Activated naive CD4-positive, alpha-beta T cell treated with anti-CD3 and anti-CD28 coated beads, Interleukin-2, amount 50 U/mL, for 24 hours (primary cell): ENCODE measurements around the gene TTLL5.

Experiments used
- H3K27ac Mint-ChIP-seq: one replicate; pipeline ENCODE4 v1.8.0; 2021; ENCODE audit warnings: mild to moderate bottlenecking, mixed read lengths
- H3K27me3 Mint-ChIP-seq: one replicate; pipeline ENCODE4 v1.8.0; 2021; ENCODE audit warnings: mixed read lengths
- H3K36me3 Mint-ChIP-seq: one replicate; pipeline ENCODE4 v1.8.0; 2021; ENCODE audit warnings: mixed read lengths
- H3K4me1 Mint-ChIP-seq: one replicate; pipeline ENCODE4 v1.8.0; 2021; ENCODE audit warnings: mixed read lengths
- H3K4me3 Mint-ChIP-seq: one replicate; pipeline ENCODE4 v1.8.0; 2021; ENCODE audit warnings: mild to moderate bottlenecking, mixed read lengths
- H3K9me3 Mint-ChIP-seq: one replicate; pipeline ENCODE4 v1.8.0; 2021; ENCODE audit warnings: mixed read lengths

The TTLL5 gene

GRCh38 chr14:75660630-75661498 is at the start of gene TTLL5, which contains the start of gene ERG28:
TSS of gene TTLL5 (plus strand) at chr14:75661246. CDS start at chr14:75663150, 1,904 bp downstream.
TSS of gene ERG28 (minus strand) at chr14:75660876. CDS start at chr14:75657502, 3,374 bp downstream.
- Mint-ChIP-seq H3K27ac (peak within 1 kb of the TSS; percentile 100), H3K4me1 (peaks cover 30% of the 10 kb centered on the region), H3K9me3 (no peaks in the 10 kb centered on the region), H3K27me3 (no peaks in the 10 kb centered on the region), H3K36me3 (peaks cover 5% of the 10 kb centered on the region), H3K4me3 (peak within 1 kb of the TSS; percentile 100)

GRCh38 chr14:75612157-75612556 is 48.9 kb upstream of the TTLL5 start:
- H3K9me3 Mint-ChIP-seq: no peaks in the 10 kb centered on the region
- no peaks in the 10 kb centered on the region for H3K4me1 Mint-ChIP-seq
- H3K36me3 Mint-ChIP-seq: peaks cover 7% of the 10 kb centered on the region
- no peak overlapping the region for H3K4me3 Mint-ChIP-seq
- H3K27ac Mint-ChIP-seq: no peak overlapping the region
- H3K27me3 Mint-ChIP-seq: no peaks in the 10 kb centered on the region

- no peaks in the 10 kb centered on the region for H3K27me3 Mint-ChIP-seq
- no peak overlapping the region for H3K4me3 Mint-ChIP-seq
- no peak overlapping the region for H3K27ac Mint-ChIP-seq
- peaks cover 3% of the 10 kb centered on the region for H3K36me3 Mint-ChIP-seq
- H3K4me1 Mint-ChIP-seq: no peaks in the 10 kb centered on the region
- no peaks in the 10 kb centered on the region for H3K9me3 Mint-ChIP-seq
Measured at GRCh38 chr14:75614179-75614578, 46.9 kb upstream of the TTLL5 start.

GRCh38 chr14:75615200-75615599 is 45.8 kb upstream of the TTLL5 start:
- Mint-ChIP-seq H3K4me3 (no peak overlapping the region), H3K9me3 (no peaks in the 10 kb centered on the region), H3K4me1 (no peaks in the 10 kb centered on the region), H3K27me3 (no peaks in the 10 kb centered on the region), H3K36me3 (no peaks in the 10 kb centered on the region), H3K27ac (no peak overlapping the region)

GRCh38 chr14:75619548-75619947 is 41.5 kb upstream of the TTLL5 start:
- no peak overlapping the region for H3K4me3 Mint-ChIP-seq
- H3K9me3 Mint-ChIP-seq: no peaks in the 10 kb centered on the region
- H3K27me3 Mint-ChIP-seq: no peaks in the 10 kb centered on the region
- no peak overlapping the region for H3K27ac Mint-ChIP-seq
- no peaks in the 10 kb centered on the region for H3K36me3 Mint-ChIP-seq
- no peaks in the 10 kb centered on the region for H3K4me1 Mint-ChIP-seq

- H3K9me3 Mint-ChIP-seq: no peaks in the 10 kb centered on the region
- H3K36me3 Mint-ChIP-seq: peaks cover 3% of the 10 kb centered on the region
- H3K4me3 Mint-ChIP-seq: no peak overlapping the region
- no peaks in the 10 kb centered on the region for H3K4me1 Mint-ChIP-seq
- no peaks in the 10 kb centered on the region for H3K27me3 Mint-ChIP-seq
- no peak overlapping the region for H3K27ac Mint-ChIP-seq
Measured at GRCh38 chr14:75625034-75625433, 36.0 kb upstream of the TTLL5 start.

GRCh38 chr14:75626396-75626795 is 34.6 kb upstream of the TTLL5 start:
- no peaks in the 10 kb centered on the region for H3K9me3 Mint-ChIP-seq
- H3K36me3 Mint-ChIP-seq: peaks cover 3% of the 10 kb centered on the region
- H3K27ac Mint-ChIP-seq: no peak overlapping the region
- H3K4me3 Mint-ChIP-seq: no peak overlapping the region
- no peaks in the 10 kb centered on the region for H3K4me1 Mint-ChIP-seq
- no peaks in the 10 kb centered on the region for H3K27me3 Mint-ChIP-seq

GRCh38 chr14:75626863-75627262 is 34.2 kb upstream of the TTLL5 start:
- Mint-ChIP-seq H3K4me1 (no peaks in the 10 kb centered on the region), H3K9me3 (no peaks in the 10 kb centered on the region)

GRCh38 chr14:75627406-75627805 is 33.6 kb upstream of the TTLL5 start:
- peaks cover 3% of the 10 kb centered on the region for H3K36me3 Mint-ChIP-seq
- H3K4me3 Mint-ChIP-seq: no peak overlapping the region
- no peaks in the 10 kb centered on the region for H3K27me3 Mint-ChIP-seq

More at GRCh38 chr14:75626863-75627262, 34.2 kb upstream of the TTLL5 start:
- peaks cover 3% of the 10 kb centered on the region for H3K36me3 Mint-ChIP-seq
- no peak overlapping the region for H3K27ac Mint-ChIP-seq
- no peaks in the 10 kb centered on the region for H3K27me3 Mint-ChIP-seq
- no peak overlapping the region for H3K4me3 Mint-ChIP-seq

GRCh38 chr14:75628816-75629215 is 32.2 kb upstream of the TTLL5 start:
- H3K9me3 Mint-ChIP-seq: no peaks in the 10 kb centered on the region
- H3K27me3 Mint-ChIP-seq: no peaks in the 10 kb centered on the region
- no peaks in the 10 kb centered on the region for H3K4me1 Mint-ChIP-seq
- no peak overlapping the region for H3K4me3 Mint-ChIP-seq
- H3K27ac Mint-ChIP-seq: no peak overlapping the region
- peaks cover 3% of the 10 kb centered on the region for H3K36me3 Mint-ChIP-seq

More at GRCh38 chr14:75627406-75627805, 33.6 kb upstream of the TTLL5 start:
- no peaks in the 10 kb centered on the region for H3K4me1 Mint-ChIP-seq
- no peak overlapping the region for H3K27ac Mint-ChIP-seq
- no peaks in the 10 kb centered on the region for H3K9me3 Mint-ChIP-seq

GRCh38 chr14:75630695-75631452 is 30.2 kb upstream of the TTLL5 start:
- H3K4me1 Mint-ChIP-seq: no peaks in the 10 kb centered on the region
- H3K27me3 Mint-ChIP-seq: no peaks in the 10 kb centered on the region
- no peaks in the 10 kb centered on the region for H3K9me3 Mint-ChIP-seq
- H3K36me3 Mint-ChIP-seq: no peaks in the 10 kb centered on the region
- no peak overlapping the region for H3K27ac Mint-ChIP-seq
- H3K4me3 Mint-ChIP-seq: no peak overlapping the region

- Mint-ChIP-seq H3K4me1 (no peaks in the 10 kb centered on the region), H3K27ac (no peak overlapping the region), H3K9me3 (no peaks in the 10 kb centered on the region), H3K36me3 (no peaks in the 10 kb centered on the region), H3K27me3 (no peaks in the 10 kb centered on the region), H3K4me3 (no peak overlapping the region)
Measured at GRCh38 chr14:75631453-75631831, 29.6 kb upstream of the TTLL5 start.

- H3K27me3 Mint-ChIP-seq: no peaks in the 10 kb centered on the region
- H3K4me1 Mint-ChIP-seq: no peaks in the 10 kb centered on the region
- H3K27ac Mint-ChIP-seq: no peak overlapping the region
- peaks cover 6% of the 10 kb centered on the region for H3K36me3 Mint-ChIP-seq
- no peak overlapping the region for H3K4me3 Mint-ChIP-seq
- no peaks in the 10 kb centered on the region for H3K9me3 Mint-ChIP-seq
Measured at GRCh38 chr14:75634848-75635247, 26.2 kb upstream of the TTLL5 start.

GRCh38 chr14:75636100-75636692 is 24.9 kb upstream of the TTLL5 start:
- Mint-ChIP-seq H3K4me1 (no peaks in the 10 kb centered on the region), H3K9me3 (no peaks in the 10 kb centered on the region), H3K4me3 (no peak overlapping the region), H3K36me3 (peaks cover 9% of the 10 kb centered on the region), H3K27ac (no peak overlapping the region), H3K27me3 (no peaks in the 10 kb centered on the region)

GRCh38 chr14:75640876-75641275 is 20.2 kb upstream of the TTLL5 start:
- no peaks in the 10 kb centered on the region for H3K9me3 Mint-ChIP-seq
- H3K4me3 Mint-ChIP-seq: no peak overlapping the region
- H3K27ac Mint-ChIP-seq: no peak overlapping the region
- H3K27me3 Mint-ChIP-seq: no peaks in the 10 kb centered on the region
- H3K4me1 Mint-ChIP-seq: no peaks in the 10 kb centered on the region
- peaks cover 10% of the 10 kb centered on the region for H3K36me3 Mint-ChIP-seq

GRCh38 chr14:75643985-75644384 is 17.1 kb upstream of the TTLL5 start:
- no peaks in the 10 kb centered on the region for H3K27me3 Mint-ChIP-seq

More at GRCh38 chr14:75643985-75644384, 17.1 kb upstream of the TTLL5 start:
- Mint-ChIP-seq H3K4me1 (no peaks in the 10 kb centered on the region), H3K36me3 (peaks cover 12% of the 10 kb centered on the region), H3K27ac (no peak overlapping the region), H3K9me3 (no peaks in the 10 kb centered on the region), H3K4me3 (no peak overlapping the region)
